Activated CD4-positive, alpha-beta T cell treated with anti-CD3 and anti-CD28 coated beads, Interleukin-2, amount 50 U/mL, for 48 hours (primary cell): Measurements from ENCODE around the gene IPO8.
"Not testable (repeated sequence)": the region's sequence is repeated elsewhere in the genome, so short reads cannot be mapped to it uniquely, and the experiment has no call there.

Experiments
- DNase-seq, 2 experiments: peaks; one replicate each; pipeline ENCODE4 v3.0.0-alpha.2; 2020

The IPO8 gene

GRCh38 chr12:30687265-30687986 lies 8.2 kb downstream of the IPO8 start:
- DNase-seq = no peak

- DNase-seq = no peak
These were observed 16.4 kb downstream of the IPO8 start for GRCh38 chr12:30679241-30679640.

- no peak for DNase-seq
These were observed 17.4 kb downstream of the IPO8 start for GRCh38 chr12:30678221-30678620.

- DNase-seq = no peak
These were observed 34.5 kb downstream of the IPO8 start for GRCh38 chr12:30661210-30661609.

DNA sequence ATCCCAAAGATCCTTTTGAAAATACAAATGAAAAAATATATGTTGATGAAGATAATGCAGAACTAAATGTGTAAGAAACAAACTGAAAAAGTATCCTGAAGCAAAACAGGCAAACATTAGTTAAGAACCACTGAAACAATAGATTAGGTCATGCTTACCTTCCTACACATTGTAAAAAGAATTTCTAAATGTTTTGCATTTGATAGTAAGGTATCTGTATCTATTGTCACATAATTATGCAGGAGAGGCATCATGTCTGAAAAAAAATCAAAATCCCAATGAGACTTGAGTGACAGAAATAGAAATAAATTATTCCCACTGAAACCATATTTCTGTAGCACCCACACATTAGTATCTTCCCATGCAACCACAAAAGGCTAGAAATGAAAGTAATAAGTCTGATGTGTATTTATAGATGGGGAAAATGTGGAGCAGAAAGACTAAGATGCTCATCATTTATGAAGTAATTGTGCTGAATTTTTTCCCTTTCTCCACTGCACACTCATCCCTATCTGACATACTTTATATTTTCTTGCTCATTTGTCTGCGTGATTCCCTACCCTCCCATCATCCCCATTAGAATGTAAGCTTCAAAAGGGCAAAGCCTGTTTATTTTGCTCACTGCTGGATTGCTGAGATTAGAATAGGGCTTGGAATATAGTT lies 43.5 kb downstream of the IPO8 start:
- no peak for DNase-seq

- no peak for DNase-seq
These were observed 48.8 kb downstream of the IPO8 start for GRCh38 chr12:30646821-30647220.

GRCh38 chr12:30643366-30643765 lies 52.3 kb downstream of the IPO8 start:
- no peak for DNase-seq

- no peak for DNase-seq
These were observed 55.3 kb downstream of the IPO8 start for GRCh38 chr12:30640392-30640791.

DNA sequence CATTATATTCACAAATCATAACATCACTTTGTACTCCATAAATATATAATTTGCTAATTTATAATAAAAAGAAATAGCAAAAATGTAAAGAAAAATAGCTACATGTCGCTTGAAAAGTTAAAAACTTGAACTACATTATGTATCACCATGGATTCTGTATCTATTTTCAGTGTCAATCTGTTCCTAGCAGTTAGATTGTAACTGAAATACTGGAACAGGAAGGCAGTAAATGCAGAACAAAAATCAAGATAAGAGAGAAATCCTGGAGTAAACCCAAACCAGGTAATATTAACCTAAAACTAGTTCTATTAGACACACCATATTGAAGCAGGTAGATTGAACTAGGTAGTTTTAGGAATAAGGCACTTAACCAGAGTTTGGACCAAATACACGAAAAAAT lies 60.3 kb downstream of the IPO8 start:
- no peak for DNase-seq

DNA sequence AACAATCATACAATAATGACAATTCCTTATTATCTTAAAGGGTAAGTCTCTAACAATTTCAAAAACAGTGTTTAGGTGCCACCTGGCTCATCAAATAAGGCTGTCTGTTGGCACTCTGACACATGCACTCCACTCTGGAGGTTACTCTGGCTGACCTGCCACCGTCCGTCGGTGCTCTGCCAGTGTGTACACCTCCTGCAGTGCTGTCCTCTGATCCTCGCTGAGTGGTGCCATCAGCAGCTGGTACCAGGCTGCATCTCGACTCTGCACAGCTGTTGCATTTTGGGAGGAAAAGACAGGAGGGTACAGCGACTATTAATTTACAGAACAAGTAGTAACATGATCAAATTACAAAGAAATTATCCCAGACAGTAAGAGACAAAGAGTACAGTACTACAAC lies 63.9 kb downstream of the IPO8 start:
- DNase-seq = no peak

GRCh38 chr12:30630979-30631285 lies 64.7 kb downstream of the IPO8 start:
- no peak for DNase-seq

DNA sequence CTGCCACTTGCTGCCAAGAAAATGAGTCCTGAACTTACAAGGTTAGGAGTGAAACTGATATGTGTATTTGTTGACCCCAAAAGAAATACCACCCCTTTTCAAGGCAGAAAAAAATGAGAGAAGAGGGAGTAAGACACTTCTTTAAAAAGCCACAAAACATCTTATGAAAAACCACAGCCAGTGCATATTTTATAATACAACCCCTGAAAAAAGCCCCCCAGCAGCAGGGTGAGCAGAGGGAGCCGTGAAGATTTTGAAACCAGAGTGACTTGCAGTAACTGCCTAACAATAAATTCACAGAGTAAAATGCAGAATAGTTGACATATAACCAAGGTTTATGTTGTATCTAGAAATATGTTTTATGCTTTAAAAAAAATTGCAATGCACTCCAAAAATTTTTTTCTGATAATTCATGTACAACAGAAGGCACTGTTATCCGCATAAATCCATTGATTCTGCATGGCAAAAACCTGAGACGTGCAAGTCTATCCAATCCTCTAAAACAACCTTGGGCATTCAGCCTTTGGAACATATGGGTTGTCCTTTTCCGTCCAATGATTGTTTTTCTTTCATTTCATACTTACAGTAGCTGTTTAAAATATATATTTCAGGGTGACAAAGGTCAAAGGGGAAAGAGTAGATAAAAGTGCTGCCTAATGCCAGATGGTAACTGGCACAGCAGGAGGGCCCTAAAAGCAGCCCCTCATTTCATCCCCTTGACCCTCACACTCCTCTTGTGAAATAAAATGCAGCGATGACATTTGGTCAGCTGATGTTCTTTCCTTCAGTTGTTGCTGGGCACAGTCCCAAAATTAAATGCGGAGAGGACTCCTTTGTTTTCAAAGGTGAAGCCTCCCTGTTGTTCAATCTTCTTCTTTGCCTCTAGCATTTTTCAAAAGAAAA lies 65.3 kb downstream of the IPO8 start:
- DNase-seq = no peak

- DNase-seq = no peak
These were observed 68.8 kb downstream of the IPO8 start for GRCh38 chr12:30626847-30627246.

DNA sequence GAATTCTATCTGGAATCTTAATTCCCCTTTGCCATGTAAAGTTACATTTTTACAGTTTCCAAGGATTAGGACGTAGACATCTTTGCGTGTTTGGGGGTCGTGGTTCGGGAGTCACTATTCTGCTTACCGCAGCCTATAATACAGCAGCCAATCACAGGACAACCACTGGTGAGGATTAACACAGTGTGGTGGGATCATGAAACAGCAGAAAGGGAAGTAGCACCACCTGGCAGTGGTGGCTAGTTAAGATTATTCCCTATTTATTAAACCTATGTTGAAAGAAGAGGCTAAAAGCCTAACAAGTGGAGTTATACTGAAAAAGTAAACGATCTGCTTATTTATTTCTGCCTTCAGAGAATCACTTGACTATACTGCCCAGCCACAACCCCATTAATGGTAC lies 71.7 kb downstream of the IPO8 start:
- no peak for DNase-seq

- no peak for DNase-seq
These were observed 73.2 kb downstream of the IPO8 start for GRCh38 chr12:30622509-30622908.

DNA sequence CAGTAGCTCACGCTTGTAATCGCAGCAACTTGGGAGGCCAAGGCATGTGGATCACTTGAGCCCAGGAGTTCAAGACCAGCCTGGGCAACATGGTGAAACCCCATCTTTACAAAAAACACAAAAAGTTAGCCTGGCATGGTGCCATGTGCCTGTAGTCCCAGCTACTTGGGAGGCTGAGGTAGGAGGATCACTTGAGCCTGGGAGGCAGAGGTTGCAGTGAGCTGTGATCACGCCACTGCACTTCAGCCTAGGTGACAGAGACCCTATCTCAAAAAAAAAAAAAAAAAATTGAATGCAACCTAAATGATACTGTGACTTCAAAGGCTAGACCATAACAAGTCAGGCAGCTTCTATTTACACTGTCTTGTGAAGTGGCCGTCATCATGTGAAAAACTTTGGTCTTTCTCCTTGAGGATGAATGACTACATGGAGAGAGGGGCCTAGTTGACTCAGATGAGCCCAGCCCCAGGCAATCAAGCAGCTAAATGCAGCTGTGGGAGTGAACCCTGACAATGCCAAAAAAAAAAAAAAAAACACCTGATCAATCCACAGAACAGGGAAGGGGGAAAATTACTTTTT lies 73.9 kb downstream of the IPO8 start:
- not testable (repeated sequence) for DNase-seq

GRCh38 chr12:30617346-30618016 lies 78.2 kb downstream of the IPO8 start:
- no peak for DNase-seq

DNA sequence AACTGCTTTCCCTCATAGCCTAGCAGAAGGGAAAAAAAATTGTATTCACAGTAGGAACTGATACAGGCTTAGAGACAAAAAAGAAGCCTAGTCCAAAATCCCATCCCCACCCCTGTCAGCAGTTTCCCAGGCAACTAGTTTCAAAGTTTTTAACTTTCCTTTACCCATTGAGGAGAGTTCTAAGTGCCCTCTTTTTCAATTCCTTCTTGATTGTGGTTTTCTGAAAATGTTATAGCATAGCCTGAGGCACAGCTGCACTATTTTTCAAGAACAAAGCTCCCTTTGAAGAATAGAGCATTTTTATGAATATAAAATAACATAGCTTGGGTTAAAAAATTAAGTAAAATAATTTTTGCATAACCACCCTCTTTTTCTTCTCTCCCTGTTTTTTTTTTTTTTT lies 81.6 kb downstream of the IPO8 start:
- DNase-seq = no peak

GRCh38 chr12:30613119-30613830 lies 82.4 kb downstream of the IPO8 start:
- DNase-seq = no peak

DNA sequence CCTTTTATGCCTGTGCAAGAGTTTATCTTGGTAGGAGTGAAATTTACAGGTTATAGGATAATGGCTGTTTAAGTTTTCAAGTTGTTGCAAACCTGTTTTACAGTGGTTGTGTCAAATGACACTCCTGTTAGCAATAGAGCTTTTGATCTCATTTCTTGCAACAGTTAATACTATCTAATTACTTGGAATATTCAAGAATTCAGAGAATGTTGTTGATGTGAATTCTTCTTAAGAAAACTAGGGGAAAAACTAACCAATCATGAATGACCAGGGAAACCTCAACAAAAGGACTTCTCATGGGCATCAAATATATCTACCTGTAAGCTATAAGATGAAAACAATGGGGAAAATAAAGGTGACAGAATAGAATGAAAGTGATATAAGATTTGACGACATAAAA lies 85.0 kb downstream of the IPO8 start:
- no peak for DNase-seq

GRCh38 chr12:30609819-30610218 lies 85.8 kb downstream of the IPO8 start:
- DNase-seq = not testable (repeated sequence)

DNA sequence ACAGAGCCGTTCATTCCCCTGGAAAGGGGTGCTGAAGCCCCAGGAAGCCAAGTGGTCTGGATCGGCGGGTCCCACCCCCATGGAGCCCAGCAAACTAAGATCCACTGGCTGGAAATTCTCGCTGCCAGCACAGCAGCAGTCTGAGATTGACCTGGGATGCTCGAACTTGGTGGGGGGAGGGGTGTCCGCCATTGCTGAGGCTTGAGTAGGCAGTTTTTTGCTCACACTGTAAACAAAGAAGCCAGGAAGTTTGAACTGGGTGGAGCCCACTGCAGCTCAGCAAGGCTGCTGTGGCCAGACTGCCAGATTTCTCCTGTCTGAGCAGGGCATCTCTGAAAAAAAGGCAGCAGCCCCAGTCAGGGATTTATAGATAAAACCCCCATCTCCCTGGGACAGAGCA lies 91.4 kb downstream of the IPO8 start:
- DNase-seq = not testable (repeated sequence)
